SH-SY5Y (cell line): Measurements from ENCODE around the gene SLC45A3.

Experiments
- GATA2 ChIP-seq: IDR thresholded peaks from 2 replicates; pipeline ENCODE4 v1.6.1; 2011; ENCODE audit warnings: mild to moderate bottlenecking, low read depth, low read length
- GATA3 ChIP-seq: IDR thresholded peaks from 2 replicates; pipeline ENCODE4 v1.6.1; 2011; ENCODE audit warnings: low read depth, mild to moderate bottlenecking, low read length, moderate library complexity

DNA sequence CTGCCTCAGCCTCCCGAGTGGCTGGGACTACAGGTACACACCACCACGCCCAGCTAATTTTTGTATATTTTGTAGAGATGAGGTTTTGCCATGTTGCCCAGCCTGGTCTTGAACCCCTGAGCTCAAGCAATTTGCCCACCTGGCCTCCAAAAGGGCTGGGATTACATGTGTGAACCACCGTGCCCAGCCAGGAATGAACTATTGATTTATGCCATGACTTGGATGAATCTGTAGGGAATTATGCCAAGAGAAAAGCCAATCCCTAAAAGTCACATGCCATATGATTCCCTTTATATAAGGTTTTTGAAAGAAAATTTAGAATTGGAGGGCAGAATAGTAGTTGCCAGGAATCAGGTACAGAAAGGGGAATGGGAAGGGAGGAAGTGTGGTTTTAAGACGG, 19.1 kb upstream of the SLC45A3 start:
- TF ChIP-seq GATA2 (no peak), GATA3 (no peak)
